HG03097 (cell line): ENCODE results near the gene SNRPA1.
A peak's percentile ranks its signal among the peaks of the same experiment; 100 is the strongest.

ENCODE experiments used
- ATAC-seq: cut with Tn5 transposase; IDR thresholded peaks from one replicate; pipeline ENCODE4 v1.9.1; 2021; ENCODE audit not compliant: unreplicated experiment, low FRiP score

The SNRPA1 gene

GRCh38 chr15:101320501-101321052 is 25.5 kb upstream of the SNRPA1 start:
- ATAC-seq: peak; percentile 71

- no peak for ATAC-seq
Observed at GRCh38 chr15:101318839-101319238, 23.8 kb upstream of the SNRPA1 start.

GRCh38 chr15:101318147-101318819 is 23.2 kb upstream of the SNRPA1 start:
- ATAC-seq: no peak

GRCh38 chr15:101317336-101317872 is 22.4 kb upstream of the SNRPA1 start:
- no peak for ATAC-seq

- no peak for ATAC-seq
Observed at GRCh38 chr15:101316529-101316928, 21.5 kb upstream of the SNRPA1 start.

- ATAC-seq: no peak
Observed at GRCh38 chr15:101315736-101316135, 20.7 kb upstream of the SNRPA1 start.

- no peak for ATAC-seq
Observed at GRCh38 chr15:101314336-101315125, 19.5 kb upstream of the SNRPA1 start.

GRCh38 chr15:101313041-101313761 is 18.2 kb upstream of the SNRPA1 start:
- ATAC-seq: no peak

- no peak for ATAC-seq
Observed at GRCh38 chr15:101310508-101310907, 15.5 kb upstream of the SNRPA1 start.

- no peak for ATAC-seq
Observed at GRCh38 chr15:101310161-101310480, 15.1 kb upstream of the SNRPA1 start.

GRCh38 chr15:101309436-101310160 is 14.6 kb upstream of the SNRPA1 start:
- no peak for ATAC-seq

- ATAC-seq: no peak
Observed at GRCh38 chr15:101308604-101309435, 13.8 kb upstream of the SNRPA1 start.

- ATAC-seq: no peak
Observed at GRCh38 chr15:101307897-101308603, 13.0 kb upstream of the SNRPA1 start.

- ATAC-seq: no peak
Observed at GRCh38 chr15:101307048-101307896, 12.2 kb upstream of the SNRPA1 start.

GRCh38 chr15:101306341-101307047 is 11.4 kb upstream of the SNRPA1 start:
- no peak for ATAC-seq

GRCh38 chr15:101305820-101306255 is 10.8 kb upstream of the SNRPA1 start:
- no peak for ATAC-seq

GRCh38 chr15:101303408-101303807 is 8.4 kb upstream of the SNRPA1 start:
- no peak for ATAC-seq
